ENCODE results near the gene CDRT15L2. TPM values are rescaled to one million over a fixed set of nuclear protein-coding genes. Genes with fewer than 3 reads are reported as not detected.
"Not testable (repeated sequence)": the region's sequence is repeated elsewhere in the genome, so short reads cannot be mapped to it uniquely, and the experiment has no call there.

The CDRT15L2 gene
- total RNA-seq (2013) = not detected
- polyA plus RNA-seq = not detected
- polyA minus RNA-seq = not detected in 2 replicates
- total RNA-seq = 0 to 0.45 (median 0) reads per million in 11 experiments

GRCh38 chr17:20579424-20579823 is at the start of gene CDRT15L2:
TSS of gene CDRT15L2 (plus strand) at chr17:20579724. CDS start at chr17:20579744, 20 bp downstream.
- H3K9me3 ChIP-seq (replicated peaks in 1 of 2; ENCODE audit: control insufficient read depth in 1 of 2, insufficient read depth in 1 of 2, low read length in 2 of 2); H2AFZ ChIP-seq (ENCODE audit: insufficient read depth, low read depth, low read length, poor library complexity, severe bottlenecking); DNase-seq; H3K4me1 Mint-ChIP-seq; H3K4me1 ChIP-seq (ENCODE audit: control insufficient read depth in 1 of 2, insufficient read depth in 2 of 2, low read length in 2 of 2); H3K4me3 ChIP-seq (replicated peaks in 1 of 3; ENCODE audit: low read depth in 2 of 3, low read length in 3 of 3); H3K4me3 Mint-ChIP-seq; H3K9me3 Mint-ChIP-seq; H3K27ac Mint-ChIP-seq; H3K79me2 ChIP-seq (ENCODE audit: insufficient read depth, low read length); H3K36me3 ChIP-seq (replicated peaks in 1 of 2; ENCODE audit: control insufficient read depth in 1 of 2, insufficient read depth in 2 of 2, low read length in 2 of 2); H3K27me3 ChIP-seq (ENCODE audit: control insufficient read depth in 2 of 2, insufficient read depth in 2 of 2, low read length in 2 of 2); H4K20me1 ChIP-seq (ENCODE audit: insufficient read depth, low read length); H3K27me3 Mint-ChIP-seq (ENCODE audit: low read depth in 3 of 3); intact Hi-C loops (cut with micrococcal nuclease); H3K9ac ChIP-seq (ENCODE audit: insufficient read depth, low read length, poor library complexity, severe bottlenecking); H3K36me3 Mint-ChIP-seq; H3K27ac ChIP-seq (ENCODE audit: low read depth in 1 of 2, low read length in 2 of 2); H3K4me2 ChIP-seq (replicated peaks; ENCODE audit: extremely low read depth, low read length, poor library complexity, severe bottlenecking): not testable (repeated sequence)
- 75% methylated on average over 2 of the region's 12 CpGs for WGBS (ENCODE audit: insufficient coverage)

- H2AFZ ChIP-seq (ENCODE audit: insufficient read depth, low read depth, low read length, poor library complexity, severe bottlenecking); H4K20me1 ChIP-seq (ENCODE audit: insufficient read depth, low read length); H3K27me3 Mint-ChIP-seq (ENCODE audit: low read depth in 3 of 3); H3K4me1 ChIP-seq (ENCODE audit: control insufficient read depth in 1 of 2, insufficient read depth in 2 of 2, low read length in 2 of 2); H3K9ac ChIP-seq (ENCODE audit: insufficient read depth, low read length, poor library complexity, severe bottlenecking); H3K9me3 Mint-ChIP-seq; H3K27ac ChIP-seq (ENCODE audit: low read depth in 1 of 2, low read length in 2 of 2); DNase-seq; H3K4me3 ChIP-seq (replicated peaks in 1 of 3; ENCODE audit: low read depth in 2 of 3, low read length in 3 of 3); H3K4me3 Mint-ChIP-seq; H3K27me3 ChIP-seq (ENCODE audit: control insufficient read depth in 2 of 2, insufficient read depth in 2 of 2, low read length in 2 of 2); H3K36me3 ChIP-seq (replicated peaks in 1 of 2; ENCODE audit: control insufficient read depth in 1 of 2, insufficient read depth in 2 of 2, low read length in 2 of 2); H3K27ac Mint-ChIP-seq; H3K79me2 ChIP-seq (ENCODE audit: insufficient read depth, low read length); intact Hi-C loops (cut with micrococcal nuclease); H3K9me3 ChIP-seq (replicated peaks in 1 of 2; ENCODE audit: control insufficient read depth in 1 of 2, insufficient read depth in 1 of 2, low read length in 2 of 2); H3K4me2 ChIP-seq (replicated peaks; ENCODE audit: extremely low read depth, low read length, poor library complexity, severe bottlenecking); H3K36me3 Mint-ChIP-seq: not testable (repeated sequence)
- 95% methylated on average over 2 of the region's 6 CpGs for WGBS (ENCODE audit: insufficient coverage)
- peaks cover 11% of the 10 kb centered on the region for H3K4me1 Mint-ChIP-seq
Observed at GRCh38 chr17:20530104-20530503, 49.4 kb upstream of the CDRT15L2 start.

GRCh38 chr17:20532544-20533090 is 46.9 kb upstream of the CDRT15L2 start:
- H2AFZ ChIP-seq (ENCODE audit: insufficient read depth, low read depth, low read length, poor library complexity, severe bottlenecking); H3K36me3 ChIP-seq (replicated peaks in 1 of 2; ENCODE audit: control insufficient read depth in 1 of 2, insufficient read depth in 2 of 2, low read length in 2 of 2); H3K9me3 ChIP-seq (replicated peaks in 1 of 2; ENCODE audit: control insufficient read depth in 1 of 2, insufficient read depth in 1 of 2, low read length in 2 of 2); H3K4me1 ChIP-seq (ENCODE audit: control insufficient read depth in 1 of 2, insufficient read depth in 2 of 2, low read length in 2 of 2); H3K79me2 ChIP-seq (ENCODE audit: insufficient read depth, low read length); H3K9me3 Mint-ChIP-seq; DNase-seq; H3K27me3 ChIP-seq (ENCODE audit: control insufficient read depth in 2 of 2, insufficient read depth in 2 of 2, low read length in 2 of 2); H3K9ac ChIP-seq (ENCODE audit: insufficient read depth, low read length, poor library complexity, severe bottlenecking); intact Hi-C loops (cut with micrococcal nuclease); H3K27ac ChIP-seq (ENCODE audit: low read depth in 1 of 2, low read length in 2 of 2); H3K36me3 Mint-ChIP-seq; H4K20me1 ChIP-seq (ENCODE audit: insufficient read depth, low read length); H3K27me3 Mint-ChIP-seq (ENCODE audit: low read depth in 3 of 3): not testable (repeated sequence)
- peak overlapping the region; percentile 69 to 88 for H3K4me3 Mint-ChIP-seq
- peak overlapping the region; percentile 31 for H3K4me2 ChIP-seq (replicated peaks; ENCODE audit: extremely low read depth, low read length, poor library complexity, severe bottlenecking)
- peak overlapping the region; percentile 29 to 53 (median 46) for H3K4me3 ChIP-seq (replicated peaks in 1 of 3; ENCODE audit: low read depth in 2 of 3, low read length in 3 of 3)
- no CpG with 5 or more reads among the region's 31 CpGs for WGBS (ENCODE audit: insufficient coverage)
- peaks cover 12% of the 10 kb centered on the region for H3K4me1 Mint-ChIP-seq
- H3K27ac Mint-ChIP-seq = peak overlapping the region in 1 of 7 donors; percentile 15

GRCh38 chr17:20533206-20533605 is 46.3 kb upstream of the CDRT15L2 start:
- H3K27ac ChIP-seq (ENCODE audit: low read depth in 1 of 2, low read length in 2 of 2); H3K9me3 Mint-ChIP-seq; H4K20me1 ChIP-seq (ENCODE audit: insufficient read depth, low read length); H3K36me3 Mint-ChIP-seq; H3K9me3 ChIP-seq (replicated peaks in 1 of 2; ENCODE audit: control insufficient read depth in 1 of 2, insufficient read depth in 1 of 2, low read length in 2 of 2); H3K36me3 ChIP-seq (replicated peaks in 1 of 2; ENCODE audit: control insufficient read depth in 1 of 2, insufficient read depth in 2 of 2, low read length in 2 of 2); H3K9ac ChIP-seq (ENCODE audit: insufficient read depth, low read length, poor library complexity, severe bottlenecking); DNase-seq; H2AFZ ChIP-seq (ENCODE audit: insufficient read depth, low read depth, low read length, poor library complexity, severe bottlenecking); H3K27me3 ChIP-seq (ENCODE audit: control insufficient read depth in 2 of 2, insufficient read depth in 2 of 2, low read length in 2 of 2); H3K27me3 Mint-ChIP-seq (ENCODE audit: low read depth in 3 of 3); H3K79me2 ChIP-seq (ENCODE audit: insufficient read depth, low read length); H3K4me1 ChIP-seq (ENCODE audit: control insufficient read depth in 1 of 2, insufficient read depth in 2 of 2, low read length in 2 of 2); intact Hi-C loops (cut with micrococcal nuclease): not testable (repeated sequence)
- H3K4me3 ChIP-seq (replicated peaks in 1 of 3; ENCODE audit: low read depth in 2 of 3, low read length in 3 of 3) = peak overlapping the region in 1 of 3 experiments; percentile 53
- Mint-ChIP-seq H3K27ac (peak overlapping the region in 1 of 7 donors; percentile 15), H3K4me3 (peak overlapping the region; percentile 69 to 88), H3K4me1 (peaks cover 12% of the 10 kb centered on the region)
- WGBS (ENCODE audit: insufficient coverage) = 100% methylated on average over 1 of the region's 11 CpGs
- peak overlapping the region; percentile 31 for H3K4me2 ChIP-seq (replicated peaks; ENCODE audit: extremely low read depth, low read length, poor library complexity, severe bottlenecking)
